Hepatocyte (in vitro differentiated cells): Measurements from ENCODE around the gene ZBTB16. TPM values are rescaled to one million over a fixed set of nuclear protein-coding genes. Genes with fewer than 3 reads are reported as not detected.

Source experiments
- DNase-seq: peaks from one replicate; pipeline ENCODE4 v3.0.0-alpha.2; 2016; ENCODE audit warnings: low spot score
- H2AFZ ChIP-seq: fragments of 200-600 bp; sonication (generic); 2 replicates; pipeline ENCODE4 v1.6.0; 2016; ENCODE audit warnings: antibody characterized with exemption, mild to moderate bottlenecking
- H3K27ac ChIP-seq: fragments of 200-600 bp; sonication (generic); 2 replicates; pipeline ENCODE4 v1.5.1; 2016; ENCODE audit warnings: mild to moderate bottlenecking
- H3K27me3 ChIP-seq: fragments of 200-600 bp; sonication (generic); 2 replicates; pipeline ENCODE4 v1.6.1; 2016
- H3K36me3 ChIP-seq: fragments of 200-600 bp; sonication (generic); replicated peaks from 2 replicates; pipeline ENCODE4 v1.5.1; 2016; ENCODE audit warnings: low read depth; ENCODE audit not compliant: insufficient read depth
- H3K4me1 ChIP-seq: fragments of 200-600 bp; sonication (generic); 2 replicates; pipeline ENCODE4 v1.5.1; 2016; ENCODE audit warnings: mild to moderate bottlenecking, moderate library complexity; ENCODE audit not compliant: insufficient read depth
- H3K4me2 ChIP-seq: fragments of 200-600 bp; sonication (generic); 2 replicates; pipeline ENCODE4 v1.6.0; 2016
- H3K4me3 ChIP-seq: fragments of 200-600 bp; sonication (generic); 2 replicates; pipeline ENCODE4 v1.5.1; 2016; ENCODE audit warnings: mild to moderate bottlenecking
- H3K79me2 ChIP-seq: fragments of 200-600 bp; sonication (generic); 2 replicates; pipeline ENCODE4 v1.6.0; 2017; ENCODE audit warnings: mild to moderate bottlenecking
- H3K9me2 ChIP-seq: fragments of 200-600 bp; sonication (generic); replicated peaks from 2 replicates; pipeline ENCODE4 v1.6.0; 2017; ENCODE audit warnings: mild to moderate bottlenecking; ENCODE audit not compliant: insufficient read depth
- H3K9me3 ChIP-seq: fragments of 200-600 bp; sonication (generic); 2 replicates; pipeline ENCODE4 v1.5.1; 2016; ENCODE audit warnings: low read depth, mild to moderate bottlenecking
- H4K20me1 ChIP-seq: fragments of 200-600 bp; sonication (generic); 2 replicates; pipeline ENCODE4 v1.6.0; 2016; ENCODE audit warnings: mild to moderate bottlenecking; ENCODE audit not compliant: insufficient read depth, poor library complexity, severe bottlenecking
- EZH2 ChIP-seq: fragments of 200-600 bp; sonication (generic); IDR thresholded peaks from 2 replicates; pipeline ENCODE4 v1.6.1; 2016; ENCODE audit warnings: antibody characterized with exemption, mild to moderate bottlenecking, borderline replicate concordance
- EZH2phosphoT487 ChIP-seq: fragments of 200-600 bp; sonication (generic); IDR thresholded peaks from one replicate; pipeline ENCODE4 v1.6.1; 2018; ENCODE audit warnings: antibody characterized with exemption, mild to moderate bottlenecking, low read depth, moderate library complexity; ENCODE audit not compliant: unreplicated experiment, severe bottlenecking
- whole genome bisulfite sequencing: methylation state at CpG from one replicate; pipeline ENCODE4 v1.1.6; 2016; ENCODE audit warnings: low lambda C conversion rate; ENCODE audit errors: missing lambda C conversion rate; 5-methylcytosine and 5-hydroxymethylcytosine counted together
- polyA plus RNA-seq: library from polyadenylated mRNA; unstranded; fragments of >200 nt; fragmentation: Nextera tagmentation; extraction: Ambion mirVana; gene quantifications from 2 replicates; pipeline ENCODE4 v1.2.1, GENCODE V29; 2016
- total RNA-seq: library from RNA; depleted of rRNA; stranded (reverse); fragments of >200 nt; gene quantifications from 2 replicates; pipeline ENCODE4 v1.2.3, GENCODE V29; 2014
- TF ChIP-seq, protein P1 (sequence below): fragments of 200-600 bp; sonication (generic); IDR thresholded peaks from 2 replicates; pipeline ENCODE4 v1.5.1; 2016; ENCODE audit warnings: antibody characterized with exemption, mild to moderate bottlenecking; ENCODE audit not compliant: poor library complexity

The ZBTB16 gene
- total and polyA plus RNA-seq, 2 experiments from 2014 or later: 30.1 to 52.3 TPM

DNA sequence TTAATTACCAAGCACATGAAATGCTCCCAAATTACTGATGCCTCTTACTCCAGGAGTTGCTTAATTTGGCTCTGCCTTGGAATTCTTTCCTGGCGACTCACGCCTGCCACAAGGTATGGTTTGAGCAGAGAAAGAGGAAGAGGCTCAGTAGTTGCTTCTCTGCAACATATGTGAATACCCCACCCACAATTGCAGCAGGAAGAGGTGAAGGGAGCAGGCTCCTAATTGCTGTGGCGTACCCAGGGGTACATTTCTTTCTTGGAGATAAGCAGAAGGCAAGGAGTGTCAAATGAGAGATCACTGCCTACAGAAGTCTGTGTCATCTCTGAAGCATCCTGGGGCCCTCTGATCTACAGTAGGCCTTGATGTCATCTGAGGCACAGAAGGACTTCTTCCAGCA lies 226.1 kb downstream of the ZBTB16 start:
- Histone ChIP-seq H4K20me1 (no peaks in the 10 kb centered on the region), H3K27me3 (no peaks in the 10 kb centered on the region), H3K4me1 (peaks cover 6% of the 10 kb centered on the region), H3K9me2 (no peaks in the 10 kb centered on the region), H3K4me2 (no peak overlapping the region), H3K4me3 (no peak overlapping the region), H3K36me3 (no peaks in the 10 kb centered on the region), H3K27ac (no peak overlapping the region), H3K79me2 (no peaks in the 10 kb centered on the region), H3K9me3 (no peaks in the 10 kb centered on the region), H2AFZ (no peak overlapping the region)
- WGBS: 78% methylated on average over 3 of the region's 3 CpGs
- no peak for DNase-seq
- TF ChIP-seq, protein P1, sequence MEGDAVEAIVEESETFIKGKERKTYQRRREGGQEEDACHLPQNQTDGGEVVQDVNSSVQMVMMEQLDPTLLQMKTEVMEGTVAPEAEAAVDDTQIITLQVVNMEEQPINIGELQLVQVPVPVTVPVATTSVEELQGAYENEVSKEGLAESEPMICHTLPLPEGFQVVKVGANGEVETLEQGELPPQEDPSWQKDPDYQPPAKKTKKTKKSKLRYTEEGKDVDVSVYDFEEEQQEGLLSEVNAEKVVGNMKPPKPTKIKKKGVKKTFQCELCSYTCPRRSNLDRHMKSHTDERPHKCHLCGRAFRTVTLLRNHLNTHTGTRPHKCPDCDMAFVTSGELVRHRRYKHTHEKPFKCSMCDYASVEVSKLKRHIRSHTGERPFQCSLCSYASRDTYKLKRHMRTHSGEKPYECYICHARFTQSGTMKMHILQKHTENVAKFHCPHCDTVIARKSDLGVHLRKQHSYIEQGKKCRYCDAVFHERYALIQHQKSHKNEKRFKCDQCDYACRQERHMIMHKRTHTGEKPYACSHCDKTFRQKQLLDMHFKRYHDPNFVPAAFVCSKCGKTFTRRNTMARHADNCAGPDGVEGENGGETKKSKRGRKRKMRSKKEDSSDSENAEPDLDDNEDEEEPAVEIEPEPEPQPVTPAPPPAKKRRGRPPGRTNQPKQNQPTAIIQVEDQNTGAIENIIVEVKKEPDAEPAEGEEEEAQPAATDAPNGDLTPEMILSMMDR: no peak
- TF ChIP-seq EZH2phosphoT487: no peak
- no peak for TF ChIP-seq EZH2

DNA sequence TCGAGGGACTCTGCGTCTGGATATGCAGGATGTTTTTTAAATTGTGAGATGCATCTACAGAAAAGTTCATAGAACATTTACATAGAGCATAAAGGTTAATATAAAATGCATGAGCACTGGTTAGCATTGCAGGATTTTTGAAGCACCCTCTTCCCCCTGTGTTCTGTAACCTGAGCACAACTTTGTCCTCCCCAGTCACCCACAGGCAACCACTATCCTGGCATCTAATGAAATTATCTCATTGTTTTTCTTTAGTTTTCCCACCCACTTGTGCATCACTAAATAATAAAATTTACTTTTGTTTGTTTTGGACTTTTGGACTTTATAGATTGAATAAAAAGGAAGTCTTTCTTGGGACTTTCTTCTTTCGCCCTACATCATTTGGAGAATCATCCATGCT lies 226.7 kb downstream of the ZBTB16 start:
- H3K4me1 ChIP-seq: peaks cover under 1% of the 10 kb centered on the region

GRCh38 chr11:114287154-114287553 lies 227.6 kb downstream of the ZBTB16 start:
- no peaks in the 10 kb centered on the region for H3K4me1 ChIP-seq
- H3K9me2 ChIP-seq: no peaks in the 10 kb centered on the region
- no peaks in the 10 kb centered on the region for H3K36me3 ChIP-seq
- no peaks in the 10 kb centered on the region for H3K9me3 ChIP-seq
- no peak overlapping the region for H3K27ac ChIP-seq
- no peak for DNase-seq
- H3K79me2 ChIP-seq: no peaks in the 10 kb centered on the region
- H2AFZ ChIP-seq: no peak overlapping the region
- no peak for TF ChIP-seq EZH2phosphoT487
- TF ChIP-seq, protein P1: no peak
- TF ChIP-seq EZH2: no peak
- H4K20me1 ChIP-seq: no peaks in the 10 kb centered on the region
- no peak overlapping the region for H3K4me3 ChIP-seq
- no peaks in the 10 kb centered on the region for H3K27me3 ChIP-seq
- 86% methylated on average over 2 of the region's 2 CpGs for WGBS
- no peak overlapping the region for H3K4me2 ChIP-seq

More for the DNA sequence above, 226.7 kb downstream of the ZBTB16 start:
- no peaks in the 10 kb centered on the region for H3K9me3 ChIP-seq
- TF ChIP-seq EZH2phosphoT487 (no peak), EZH2 (no peak)
- TF ChIP-seq, protein P1: no peak
- no peak overlapping the region for H3K27ac ChIP-seq
- no peaks in the 10 kb centered on the region for H3K36me3 ChIP-seq
- no peaks in the 10 kb centered on the region for H3K27me3 ChIP-seq
- H3K9me2 ChIP-seq: no peaks in the 10 kb centered on the region
- H4K20me1 ChIP-seq: no peaks in the 10 kb centered on the region
- 98% methylated on average over 3 of the region's 3 CpGs for WGBS
- no peak overlapping the region for H3K4me3 ChIP-seq
- DNase-seq: no peak
- H3K79me2 ChIP-seq: no peaks in the 10 kb centered on the region
- H2AFZ ChIP-seq: no peak overlapping the region
- no peak overlapping the region for H3K4me2 ChIP-seq

- Histone ChIP-seq H3K9me2 (no peaks in the 10 kb centered on the region), H3K27me3 (no peaks in the 10 kb centered on the region), H3K27ac (no peak overlapping the region), H3K79me2 (no peaks in the 10 kb centered on the region), H3K4me2 (no peak overlapping the region), H3K9me3 (no peaks in the 10 kb centered on the region), H3K36me3 (no peaks in the 10 kb centered on the region), H3K4me1 (no peaks in the 10 kb centered on the region), H4K20me1 (no peaks in the 10 kb centered on the region), H3K4me3 (no peak overlapping the region), H2AFZ (no peak overlapping the region)
- 48% methylated on average over 2 of the region's 2 CpGs for WGBS
- no peak for TF ChIP-seq EZH2phosphoT487
- no peak for TF ChIP-seq EZH2
- TF ChIP-seq, protein P1: no peak
- DNase-seq: no peak
Measured at GRCh38 chr11:114288136-114288535, 228.6 kb downstream of the ZBTB16 start.
